Measurements from ENCODE around the gene USP36. TPM values are rescaled to one million over a fixed set of nuclear protein-coding genes. Genes with fewer than 3 reads are reported as not detected.

Gene USP36
- total RNA-seq, 4 donors from 2014 or later = 13.2 to 38.9 (median 22.4) TPM

DNA sequence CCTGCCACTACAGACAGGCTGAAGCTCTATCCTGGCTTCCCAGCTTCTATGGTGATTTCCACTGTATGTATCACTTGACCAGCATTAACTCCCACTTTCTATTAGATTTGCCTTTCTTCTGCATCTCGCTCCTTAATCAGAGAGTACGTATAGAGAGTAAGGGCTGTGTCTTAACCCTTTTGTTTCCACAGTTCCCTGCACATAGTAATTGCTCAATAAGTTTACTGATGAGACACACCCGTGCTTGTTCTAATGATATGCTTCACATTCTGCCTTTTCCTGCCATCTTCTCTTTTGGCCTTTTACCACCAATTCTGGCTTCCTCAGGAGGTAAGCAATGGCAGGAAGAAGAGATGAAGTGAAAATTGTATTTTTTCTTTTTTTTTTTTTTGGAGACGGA, 20.6 kb upstream of the USP36 start:
- DNase-seq = no peak
- intact Hi-C loops (cut with DNase I) = no loop called here
- WGBS, 2 donors = 77 to 79% methylated on average over 4 of the region's 4 CpGs
- Histone ChIP-seq H3K4me1 (peaks cover 0 to 27% (median 13%) of the 10 kb centered on the region in 3 donors), H3K9me3 (no peaks in the 10 kb centered on the region), H3K36me3 (peaks cover 0 to 16% (median 3%) of the 10 kb centered on the region in 3 donors), H3K27me3 (no peaks in the 10 kb centered on the region), H3K27ac (peak overlapping the region in 3 of 4 donors; percentile 60 to 89 (median 76)), H3K4me3 (no peak overlapping the region)
- no peak for TF ChIP-seq POLR2A (IDR thresholded peaks at IDR 0.05)
- TF ChIP-seq, protein P1, sequence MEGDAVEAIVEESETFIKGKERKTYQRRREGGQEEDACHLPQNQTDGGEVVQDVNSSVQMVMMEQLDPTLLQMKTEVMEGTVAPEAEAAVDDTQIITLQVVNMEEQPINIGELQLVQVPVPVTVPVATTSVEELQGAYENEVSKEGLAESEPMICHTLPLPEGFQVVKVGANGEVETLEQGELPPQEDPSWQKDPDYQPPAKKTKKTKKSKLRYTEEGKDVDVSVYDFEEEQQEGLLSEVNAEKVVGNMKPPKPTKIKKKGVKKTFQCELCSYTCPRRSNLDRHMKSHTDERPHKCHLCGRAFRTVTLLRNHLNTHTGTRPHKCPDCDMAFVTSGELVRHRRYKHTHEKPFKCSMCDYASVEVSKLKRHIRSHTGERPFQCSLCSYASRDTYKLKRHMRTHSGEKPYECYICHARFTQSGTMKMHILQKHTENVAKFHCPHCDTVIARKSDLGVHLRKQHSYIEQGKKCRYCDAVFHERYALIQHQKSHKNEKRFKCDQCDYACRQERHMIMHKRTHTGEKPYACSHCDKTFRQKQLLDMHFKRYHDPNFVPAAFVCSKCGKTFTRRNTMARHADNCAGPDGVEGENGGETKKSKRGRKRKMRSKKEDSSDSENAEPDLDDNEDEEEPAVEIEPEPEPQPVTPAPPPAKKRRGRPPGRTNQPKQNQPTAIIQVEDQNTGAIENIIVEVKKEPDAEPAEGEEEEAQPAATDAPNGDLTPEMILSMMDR (IDR thresholded peaks at IDR 0.05) = no peak

DNA sequence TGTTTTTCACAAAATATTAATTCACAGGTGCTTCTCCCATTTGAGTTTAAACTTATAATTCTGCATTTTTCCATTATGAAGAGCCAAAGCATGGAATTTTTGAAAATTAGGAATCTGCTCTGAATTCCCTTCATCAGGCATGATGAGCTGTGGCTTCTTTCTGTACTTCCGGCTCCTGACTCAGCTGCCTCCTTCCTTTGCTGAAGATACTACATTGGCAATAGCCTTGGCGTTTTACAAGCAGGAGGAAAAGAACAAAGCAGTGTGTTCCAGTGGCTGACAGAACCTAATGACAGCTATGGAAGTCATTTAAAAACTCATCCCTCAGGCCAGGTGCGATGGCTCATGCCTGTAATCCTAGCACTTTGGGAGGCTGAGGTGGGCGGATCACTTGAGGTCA, 18.4 kb upstream of the USP36 start:
- intact Hi-C loops (cut with DNase I) = no loop called here
- peaks cover 0 to 17% (median 10%) of the 10 kb centered on the region in 3 donors for H3K4me1 ChIP-seq
- H3K9me3 ChIP-seq = no peaks in the 10 kb centered on the region
- H3K4me3 ChIP-seq = no peak overlapping the region
- no peak for TF ChIP-seq POLR2A (IDR thresholded peaks at IDR 0.05)
- TF ChIP-seq, protein P1 (IDR thresholded peaks at IDR 0.05) = no peak
- no peak overlapping the region for H3K27ac ChIP-seq
- H3K27me3 ChIP-seq = no peaks in the 10 kb centered on the region
- H3K36me3 ChIP-seq = peaks cover 0 to 35% (median 3%) of the 10 kb centered on the region in 3 donors
- WGBS, 2 donors = 57 to 63% methylated on average over 4 of the region's 4 CpGs
- no peak for DNase-seq

DNA sequence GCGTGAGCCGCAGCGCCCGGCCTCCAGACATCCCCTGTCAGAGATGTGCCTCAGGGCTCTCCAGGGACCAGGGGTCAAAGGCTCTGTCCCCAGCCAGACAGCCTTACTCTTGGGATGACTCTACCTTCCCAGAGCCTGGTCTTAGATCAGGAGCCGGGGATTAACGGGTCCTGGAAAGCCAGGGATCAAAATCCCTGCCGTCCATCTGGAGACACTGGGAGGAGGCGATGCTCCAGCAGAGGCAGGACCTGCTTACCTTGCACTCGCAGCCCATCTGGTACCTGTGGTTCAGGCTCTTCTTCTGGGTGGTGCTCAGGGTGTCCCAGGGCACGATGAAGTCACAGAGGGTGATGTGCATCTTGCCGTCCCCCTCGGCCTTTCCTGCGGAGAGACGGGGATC, 16.7 kb upstream of the USP36 start:
- Histone ChIP-seq H3K4me1 (peaks cover 0 to 13% (median 9%) of the 10 kb centered on the region in 3 donors), H3K27ac (no peak overlapping the region), H3K36me3 (peaks cover 0 to 35% (median 3%) of the 10 kb centered on the region in 3 donors), H3K4me3 (no peak overlapping the region), H3K9me3 (no peaks in the 10 kb centered on the region), H3K27me3 (no peaks in the 10 kb centered on the region)
- 88% methylated on average over 5 of the region's 14 CpGs; no CpG with 5 or more reads in 1 of the 2 donors for WGBS, 2 donors
- intact Hi-C loops (cut with DNase I) = no loop called here
- TF ChIP-seq, protein P1 (IDR thresholded peaks at IDR 0.05) = no peak
- no peak for TF ChIP-seq POLR2A (IDR thresholded peaks at IDR 0.05)
- DNase-seq = no peak

DNA sequence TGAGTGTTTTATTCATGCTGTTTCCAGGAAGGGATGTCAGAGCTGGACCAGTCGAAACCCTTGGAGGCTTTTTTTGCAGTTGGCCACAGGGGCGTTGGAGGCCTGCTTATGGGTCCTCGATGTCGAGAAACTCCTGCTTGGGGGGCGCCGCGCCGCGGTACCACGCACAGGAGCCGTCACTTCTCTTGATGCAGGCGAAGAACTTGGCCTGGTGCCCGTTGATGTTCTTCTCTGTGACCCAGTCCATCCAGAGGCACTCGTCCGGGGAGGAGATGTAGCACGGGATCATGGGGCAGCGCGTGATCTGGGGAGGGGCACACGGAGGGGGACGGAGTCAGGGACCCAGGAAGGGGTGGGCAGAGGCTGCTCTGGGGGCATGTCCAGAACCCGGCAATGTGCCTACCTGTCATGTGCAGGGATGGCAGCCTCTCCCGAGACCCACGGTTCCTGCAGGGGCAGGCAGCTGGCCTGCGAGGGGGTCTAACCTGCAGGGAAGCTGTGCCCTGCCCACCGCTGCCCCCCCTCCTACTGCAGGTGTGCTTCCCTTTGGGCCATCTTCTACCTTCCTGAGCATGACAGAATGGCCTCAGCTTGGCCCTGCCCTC, 15.0 kb upstream of the USP36 start:
- no peaks in the 10 kb centered on the region for H3K27me3 ChIP-seq
- H3K9me3 ChIP-seq = no peaks in the 10 kb centered on the region
- H3K36me3 ChIP-seq = peaks cover 0 to 35% (median 3%) of the 10 kb centered on the region in 3 donors
- WGBS, 2 donors = 60 to 81% methylated on average over 1 to 5 of the region's 25 CpGs
- no peak for TF ChIP-seq POLR2A (IDR thresholded peaks at IDR 0.05)
- TF ChIP-seq, protein P1 (IDR thresholded peaks at IDR 0.05) = no peak
- H3K27ac ChIP-seq = no peak overlapping the region
- intact Hi-C loops (cut with DNase I) = no loop called here
- DNase-seq = no peak
- H3K4me1 ChIP-seq = no peaks in the 10 kb centered on the region
- H3K4me3 ChIP-seq = no peak overlapping the region

DNA sequence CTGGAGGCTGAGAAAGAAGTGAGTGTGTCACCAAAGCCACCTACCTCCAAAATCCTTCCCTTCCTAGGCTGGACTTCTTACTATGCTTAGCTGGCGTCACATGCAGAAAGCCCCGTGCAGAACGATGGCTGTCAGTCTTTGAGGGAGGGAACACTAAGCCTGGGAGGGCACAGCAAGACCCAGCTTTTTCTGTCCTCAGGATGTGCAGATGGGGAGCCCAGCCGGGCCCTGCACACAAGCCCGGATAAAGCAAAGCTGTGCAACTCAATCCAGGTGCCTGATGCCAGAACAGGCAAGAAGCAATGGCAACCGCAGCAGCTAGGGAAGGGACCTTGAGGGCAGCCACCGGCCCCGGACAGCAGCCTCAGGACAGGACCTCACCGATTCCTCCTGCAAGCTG, 13.9 kb upstream of the USP36 start:
- Histone ChIP-seq H3K27me3 (no peaks in the 10 kb centered on the region), H3K27ac (no peak overlapping the region), H3K36me3 (peaks cover 0 to 35% (median 3%) of the 10 kb centered on the region in 3 donors), H3K4me1 (no peaks in the 10 kb centered on the region), H3K9me3 (no peaks in the 10 kb centered on the region), H3K4me3 (no peak overlapping the region)
- DNase-seq = no peak
- TF ChIP-seq, protein P1 (IDR thresholded peaks at IDR 0.05) = no peak
- no peak for TF ChIP-seq POLR2A (IDR thresholded peaks at IDR 0.05)
- intact Hi-C loops (cut with DNase I) = no loop called here
- WGBS, 2 donors = 78% methylated on average over 6 of the region's 9 CpGs; no CpG with 5 or more reads in 1 of the 2 donors
